RWPE1 (cell line): Measurements from ENCODE around the gene SKI.

Experiments used
- CTCF ChIA-PET: fragments of 350-600 bp; sonication (Branson Sonifier 250); formaldehyde crosslinking; extraction: SDS; loops from one replicate; lab custom pipeline; 2021; lab: Yijun Ruan, JAX
- POLR2A ChIA-PET: fragments of 400-600 bp; formaldehyde crosslinking; extraction: SDS; loops from one replicate; lab custom pipeline; 2020; ENCODE audit warnings: antibody characterized with exemption; ENCODE audit not compliant: low non-redundant PET; lab: Yijun Ruan, JAX
- DNase-seq: peaks from one replicate; pipeline ENCODE4 v3.0.0; 2012; ENCODE audit warnings: low spot score
- H3K27ac ChIP-seq: fragments of 450-650 bp; 2 replicates; pipeline ENCODE4 v1.5.1; 2017
- TF ChIP-seq, protein P1 (sequence below): fragments of 450-650 bp; conservative IDR thresholded peaks from 2 replicates; pipeline ENCODE4 v1.5.1; 2017; ENCODE audit warnings: low read depth, mild to moderate bottlenecking

SKI gene

GRCh38 chr1:2287649-2288048 lies 59.5 kb downstream of the SKI start:
- DNase-seq: no peak
- POLR2A ChIA-PET: interaction anchor here (0.7 kb wide), 1 partner anchor 59 kb away, joined by 3 read pairs; no protein-coding TSS in a partner anchor
- TF ChIP-seq, protein P1, sequence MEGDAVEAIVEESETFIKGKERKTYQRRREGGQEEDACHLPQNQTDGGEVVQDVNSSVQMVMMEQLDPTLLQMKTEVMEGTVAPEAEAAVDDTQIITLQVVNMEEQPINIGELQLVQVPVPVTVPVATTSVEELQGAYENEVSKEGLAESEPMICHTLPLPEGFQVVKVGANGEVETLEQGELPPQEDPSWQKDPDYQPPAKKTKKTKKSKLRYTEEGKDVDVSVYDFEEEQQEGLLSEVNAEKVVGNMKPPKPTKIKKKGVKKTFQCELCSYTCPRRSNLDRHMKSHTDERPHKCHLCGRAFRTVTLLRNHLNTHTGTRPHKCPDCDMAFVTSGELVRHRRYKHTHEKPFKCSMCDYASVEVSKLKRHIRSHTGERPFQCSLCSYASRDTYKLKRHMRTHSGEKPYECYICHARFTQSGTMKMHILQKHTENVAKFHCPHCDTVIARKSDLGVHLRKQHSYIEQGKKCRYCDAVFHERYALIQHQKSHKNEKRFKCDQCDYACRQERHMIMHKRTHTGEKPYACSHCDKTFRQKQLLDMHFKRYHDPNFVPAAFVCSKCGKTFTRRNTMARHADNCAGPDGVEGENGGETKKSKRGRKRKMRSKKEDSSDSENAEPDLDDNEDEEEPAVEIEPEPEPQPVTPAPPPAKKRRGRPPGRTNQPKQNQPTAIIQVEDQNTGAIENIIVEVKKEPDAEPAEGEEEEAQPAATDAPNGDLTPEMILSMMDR: no peak
- H3K27ac ChIP-seq: peak overlapping the region; percentile 97
- CTCF ChIA-PET: no interaction called here

- H3K27ac ChIP-seq: peak overlapping the region; percentile 97
- no peak for DNase-seq
- CTCF ChIA-PET: no interaction called here
- POLR2A ChIA-PET: no interaction called here
- TF ChIP-seq, protein P1: no peak
Measured at GRCh38 chr1:2288311-2288710, 60.2 kb downstream of the SKI start.

- CTCF ChIA-PET: interaction anchor here (0.5 kb wide), 1 partner anchor 1335 kb away, joined by 3 read pairs; no protein-coding TSS in a partner anchor
- POLR2A ChIA-PET: no interaction called here
- TF ChIP-seq, protein P1: no peak
- peak overlapping the region; percentile 97 for H3K27ac ChIP-seq
- DNase-seq: no peak
Measured at GRCh38 chr1:2288816-2289536, 60.9 kb downstream of the SKI start.

- POLR2A ChIA-PET: no interaction called here
- CTCF ChIA-PET: no interaction called here
- peak overlapping the region; percentile 97 for H3K27ac ChIP-seq
- DNase-seq: no peak
- TF ChIP-seq, protein P1: no peak
Measured at GRCh38 chr1:2289607-2290006, 61.5 kb downstream of the SKI start.

DNA sequence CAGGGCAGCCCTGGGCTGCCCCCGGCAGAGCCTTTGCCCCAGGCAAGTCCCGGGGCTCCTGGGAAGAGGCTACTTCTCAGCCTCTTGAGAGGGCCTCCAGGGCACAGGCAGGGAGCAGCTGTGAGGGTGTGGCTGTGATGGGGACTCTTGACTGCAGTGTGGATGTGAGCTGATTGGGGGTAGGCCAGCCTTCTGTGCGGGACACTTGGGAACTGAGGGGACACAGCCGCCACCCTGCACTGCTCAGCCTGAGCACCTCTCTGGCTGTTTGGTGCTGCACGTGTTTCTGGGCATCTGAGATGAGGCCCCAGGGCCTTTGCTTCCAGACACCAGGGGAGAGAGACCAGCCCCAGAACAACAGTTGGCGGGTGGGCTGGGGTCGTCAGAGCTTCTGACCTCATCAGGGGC lies 62.1 kb downstream of the SKI start:
- TF ChIP-seq, protein P1: no peak
- peak overlapping the region; percentile 97 for H3K27ac ChIP-seq
- CTCF ChIA-PET: no interaction called here
- POLR2A ChIA-PET: no interaction called here
- no peak for DNase-seq

DNA sequence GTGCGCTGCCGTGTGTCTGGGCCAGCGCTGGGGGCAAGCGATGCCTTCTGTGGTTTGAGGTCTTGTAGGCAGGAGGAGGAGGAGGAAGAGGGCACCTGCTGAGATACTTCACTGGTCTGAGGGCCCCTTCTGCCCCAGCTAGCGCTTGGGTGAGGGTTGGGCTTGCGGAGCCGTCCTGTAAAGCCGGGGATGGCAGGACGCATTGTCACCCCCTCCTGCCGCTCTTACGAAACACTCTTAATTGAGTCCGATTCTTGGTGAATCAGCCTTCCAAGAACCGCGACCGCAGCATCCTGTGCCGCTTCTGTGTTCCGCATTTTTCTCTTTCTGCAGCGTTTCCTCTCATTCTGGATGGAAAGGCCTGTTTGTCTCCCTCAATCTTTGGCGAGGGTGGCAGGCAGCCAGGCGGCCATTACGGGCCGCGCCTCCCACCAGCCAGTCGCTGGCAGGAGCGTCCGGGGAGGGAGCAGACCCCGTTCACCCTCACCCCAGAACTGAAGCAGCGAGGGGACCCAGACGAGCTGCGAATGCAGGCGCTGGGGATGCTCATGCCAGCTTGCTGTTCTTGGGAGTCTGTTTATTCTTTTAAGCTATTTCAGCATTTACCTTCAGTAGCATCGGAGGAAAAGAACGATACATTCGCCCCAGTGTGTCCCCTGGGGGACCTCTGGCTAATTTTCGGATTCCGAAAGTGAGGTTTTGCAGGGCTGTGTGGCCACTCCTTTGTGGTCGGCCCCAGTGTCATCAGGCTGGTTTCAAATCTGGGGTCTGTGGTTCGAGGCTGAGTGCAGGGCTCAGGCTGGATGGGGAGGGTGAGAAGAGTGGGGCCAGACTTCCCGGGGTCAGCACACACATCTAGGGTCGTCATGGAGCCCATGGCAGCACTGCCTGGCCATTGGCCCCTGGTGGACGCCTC lies 62.7 kb downstream of the SKI start:
- peak overlapping the region; percentile 97 for H3K27ac ChIP-seq
- TF ChIP-seq, protein P1: no peak

More for the DNA sequence above, 62.7 kb downstream of the SKI start:
- ChIA-PET CTCF (no interaction called here), POLR2A (no interaction called here)
- peak; percentile 86 for DNase-seq
